Putamen (tissue), 1 donor: ENCODE results near the gene ULK2.
"Not testable (repeated sequence)": the region's sequence is repeated elsewhere in the genome, so short reads cannot be mapped to it uniquely, and the experiment has no call there.

Experiments
- DNase-seq: peaks from one replicate; pipeline ENCODE4 v3.0.0-alpha.2; 2016; ENCODE audit warnings: low spot score

The ULK2 gene

GRCh38 chr17:19766421-19767270 is 101.1 kb downstream of the ULK2 start:
- peak; percentile 70 for DNase-seq

- no peak for DNase-seq
Observed at GRCh38 chr17:19766016-19766415, 101.7 kb downstream of the ULK2 start.

GRCh38 chr17:19763991-19764390 is 103.7 kb downstream of the ULK2 start:
- DNase-seq = not testable (repeated sequence)

- DNase-seq = no peak
Observed at GRCh38 chr17:19763416-19763815, 104.3 kb downstream of the ULK2 start.

GRCh38 chr17:19762515-19762961 is 105.2 kb downstream of the ULK2 start:
- DNase-seq = no peak

- DNase-seq = no peak
Observed at GRCh38 chr17:19760746-19761145, 107.0 kb downstream of the ULK2 start.

GRCh38 chr17:19759568-19760549 is 107.9 kb downstream of the ULK2 start:
- no peak for DNase-seq

- no peak for DNase-seq
Observed at GRCh38 chr17:19757536-19758180, 110.1 kb downstream of the ULK2 start.

- DNase-seq = no peak
Observed at GRCh38 chr17:19756546-19756945, 111.2 kb downstream of the ULK2 start.

GRCh38 chr17:19755821-19756510 is 111.8 kb downstream of the ULK2 start:
- no peak for DNase-seq

- no peak for DNase-seq
Observed at GRCh38 chr17:19755392-19755791, 112.3 kb downstream of the ULK2 start.

GRCh38 chr17:19753661-19754463 is 113.9 kb downstream of the ULK2 start:
- DNase-seq = peak; percentile 64

GRCh38 chr17:19753051-19753509 is 114.7 kb downstream of the ULK2 start:
- peak; percentile 62 for DNase-seq

GRCh38 chr17:19752216-19753050 is 115.3 kb downstream of the ULK2 start:
- DNase-seq = no peak

- DNase-seq = no peak
Observed at GRCh38 chr17:19750835-19751234, 116.9 kb downstream of the ULK2 start.

GRCh38 chr17:19750020-19750572 is 117.6 kb downstream of the ULK2 start:
- DNase-seq = no peak

- no peak for DNase-seq
Observed at GRCh38 chr17:19748807-19749193, 118.9 kb downstream of the ULK2 start.

- no peak for DNase-seq
Observed at GRCh38 chr17:19747829-19748806, 119.6 kb downstream of the ULK2 start, which contains the start of gene ALDH3A1. Gene ALDH3A1 (minus strand): TSS chr17:19748298. CDS start chr17:19745129, 3,169 bp downstream.
